HTERT RPE-1 (cell line): ENCODE results near the gene LILRB1.
"Not testable (repeated sequence)": the region's sequence is repeated elsewhere in the genome, so short reads cannot be mapped to it uniquely, and the experiment has no call there.

Experiments used
- in situ Hi-C: fragments of 300-500 bp; cut with MboI; formaldehyde crosslinking; loops from 4 replicates; pipeline ENCODE4 v1.14.3; 2020; ENCODE audit warnings: low sequenced_read_pairs

Gene LILRB1

DNA sequence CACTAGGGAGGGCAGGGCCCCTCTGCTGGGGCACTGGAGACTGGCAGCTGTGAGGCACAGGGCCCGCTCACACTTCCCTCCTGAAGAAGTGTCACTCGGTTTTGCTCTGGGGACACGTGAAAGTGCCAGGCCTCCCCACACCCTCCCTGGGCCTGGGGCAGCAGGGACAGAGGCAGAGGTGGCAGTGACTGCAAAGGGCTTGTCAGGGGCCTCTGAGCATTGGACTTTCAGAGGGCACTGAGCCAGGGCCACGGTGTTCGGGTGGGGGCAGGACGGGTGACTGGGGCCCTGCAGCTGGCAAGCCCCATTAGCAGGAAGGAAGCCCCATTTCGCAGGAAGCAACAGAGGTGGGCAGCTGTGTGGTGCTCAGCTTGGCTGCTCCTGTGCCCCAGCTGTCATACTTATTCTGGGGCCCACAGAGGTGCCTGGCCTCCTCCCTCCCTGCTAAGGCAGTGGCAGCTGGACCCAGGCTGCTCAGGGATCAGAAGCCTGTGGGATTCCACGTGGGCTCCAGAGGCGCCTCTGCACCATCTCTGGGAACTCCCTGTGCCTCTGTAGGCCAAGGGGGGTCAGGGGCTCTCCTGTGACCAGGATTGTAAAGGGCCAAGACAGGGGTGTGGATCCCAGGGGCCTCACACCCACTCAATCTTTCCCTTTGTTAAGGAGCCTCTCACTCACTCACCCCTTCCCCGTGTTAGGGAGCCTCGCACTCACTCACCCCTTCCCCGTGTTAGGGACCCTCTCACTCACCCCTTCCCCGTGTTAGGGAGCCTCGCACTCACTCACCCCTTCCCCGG lies 5.2 kb upstream of the LILRB1 start:
- in situ Hi-C loops, result not testable (repeated sequence)

DNA sequence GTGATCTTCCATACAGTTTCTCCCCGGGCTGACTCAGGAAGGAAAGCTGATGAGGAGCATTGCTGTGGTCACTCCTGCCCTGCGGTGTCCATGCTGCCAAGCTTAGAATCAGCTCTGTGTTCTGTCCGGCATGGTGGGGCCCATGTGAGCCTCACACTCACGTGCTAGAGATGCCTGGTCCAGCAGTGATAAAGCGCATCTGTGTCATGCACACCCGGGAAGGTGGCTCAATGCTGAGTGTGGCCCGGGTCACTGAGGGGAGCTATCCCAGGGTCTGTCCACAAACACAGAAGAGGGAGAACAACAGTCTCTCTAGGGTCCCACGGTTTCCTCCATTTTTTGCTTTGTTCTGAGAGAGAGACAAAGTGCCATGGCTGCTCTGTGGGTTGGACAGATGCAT lies 3.5 kb upstream of the LILRB1 start:
- in situ Hi-C loops, result no loop called here

GRCh38 chr19:54627912-54628311 lies 2.4 kb upstream of the LILRB1 start:
- in situ Hi-C loops, result not testable (repeated sequence)

DNA sequence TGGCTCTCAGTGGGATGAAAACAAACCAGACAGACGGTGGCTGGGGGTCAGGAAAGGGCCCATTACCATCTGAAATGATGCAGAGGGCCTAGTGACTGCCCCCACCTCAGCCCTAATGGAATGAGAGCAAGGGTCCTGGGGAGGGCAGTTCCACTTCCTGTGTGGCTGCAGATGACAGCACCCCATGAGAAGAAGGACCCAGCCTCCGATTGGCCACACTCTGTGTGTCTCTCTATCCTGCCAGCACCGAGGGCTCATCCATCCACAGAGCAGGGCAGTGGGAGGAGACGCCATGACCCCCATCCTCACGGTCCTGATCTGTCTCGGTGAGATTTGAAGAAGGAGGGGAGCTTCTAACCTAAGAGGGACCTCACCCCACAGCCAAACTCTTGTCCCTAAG lies 498 bp downstream of the LILRB1 start:
- in situ Hi-C loops, result no loop called here

GRCh38 chr19:54631489-54632337 lies 1.4 kb downstream of the LILRB1 start:
- in situ Hi-C loops, result not testable (repeated sequence)

GRCh38 chr19:54632517-54632916 lies 2.2 kb downstream of the LILRB1 start:
- in situ Hi-C loops, result not testable (repeated sequence)

- in situ Hi-C loops, result no loop called here
These were observed 3.1 kb downstream of the LILRB1 start for GRCh38 chr19:54633401-54633800.

GRCh38 chr19:54636081-54636480 lies 5.8 kb downstream of the LILRB1 start:
- in situ Hi-C loops, result not testable (repeated sequence)

DNA sequence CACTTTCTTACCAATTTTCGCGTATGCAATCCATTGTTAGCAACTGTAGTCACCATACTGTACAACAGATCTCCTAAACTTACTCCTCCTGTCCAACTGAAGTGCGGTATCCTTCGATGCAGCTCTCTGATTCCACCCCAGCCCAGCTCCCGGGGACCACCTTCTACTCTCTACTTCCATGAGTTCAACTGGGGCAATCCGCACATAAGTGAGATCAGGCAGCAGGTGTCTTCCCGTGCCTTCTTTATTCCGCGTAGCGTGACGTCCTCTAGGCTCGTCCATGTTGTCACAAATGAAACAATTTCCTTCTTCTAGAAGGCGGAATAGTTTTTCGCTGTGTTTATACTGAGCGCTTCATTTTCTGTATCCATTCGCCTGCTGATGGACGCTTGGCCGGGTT lies 8.4 kb downstream of the LILRB1 start:
- in situ Hi-C loops, result no loop called here

GRCh38 chr19:54642953-54643352 lies 12.7 kb downstream of the LILRB1 start:
- in situ Hi-C loops, result not testable (repeated sequence)

DNA sequence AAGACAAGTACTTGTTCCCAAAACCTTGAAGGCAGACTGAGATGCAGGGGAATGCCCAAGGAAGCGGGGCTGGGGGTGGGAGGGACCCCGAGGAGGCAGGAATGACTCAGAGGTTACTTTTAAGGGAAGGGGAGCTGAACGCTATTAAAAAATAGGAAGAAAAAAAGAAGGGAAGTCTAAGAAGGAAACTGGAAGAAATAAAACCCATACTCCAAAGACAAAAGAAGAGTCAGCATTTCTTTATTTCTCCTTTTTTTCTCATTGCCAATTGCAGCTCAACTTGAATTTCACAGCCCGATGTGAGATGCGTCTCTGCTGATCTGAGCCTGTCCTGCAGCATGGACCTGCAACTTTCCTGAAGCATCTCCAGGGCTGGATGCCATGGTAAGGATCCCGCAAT lies 13.3 kb downstream of the LILRB1 start:
- in situ Hi-C loops, result not testable (repeated sequence)

- in situ Hi-C loops, result no loop called here
These were observed 13.8 kb downstream of the LILRB1 start for GRCh38 chr19:54644056-54644455.

DNA sequence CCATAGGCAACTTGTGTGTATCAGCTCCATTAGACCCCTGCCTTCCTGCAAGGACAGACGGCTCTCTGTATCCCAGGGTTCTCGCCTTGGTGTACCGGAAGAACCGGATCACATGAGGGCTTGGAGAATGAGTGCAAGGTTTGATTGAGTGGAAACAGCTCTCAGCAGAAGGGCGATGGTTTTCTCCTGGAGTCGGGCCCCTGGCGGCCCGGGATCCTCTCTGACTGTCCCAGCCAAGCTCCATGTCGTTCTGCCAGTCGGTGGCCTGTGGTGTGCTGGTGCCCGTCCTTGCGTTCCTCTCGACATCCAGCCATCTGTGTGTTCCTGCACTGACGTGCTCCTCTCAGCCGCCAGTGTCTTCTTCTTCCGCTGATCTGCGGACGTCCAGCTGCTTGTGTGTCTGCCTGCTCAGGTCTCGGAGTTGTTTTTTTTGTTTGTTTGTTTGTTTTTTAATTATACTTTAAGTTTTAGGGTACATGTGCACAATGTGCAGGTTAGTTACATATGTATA lies 16.1 kb downstream of the LILRB1 start:
- in situ Hi-C loops, result no loop called here

- in situ Hi-C loops, result no loop called here
These were observed 17.8 kb downstream of the LILRB1 start for GRCh38 chr19:54648129-54648528.

GRCh38 chr19:54650108-54650655 lies 19.9 kb downstream of the LILRB1 start:
- in situ Hi-C loops, result no loop called here

- in situ Hi-C loops, result no loop called here
These were observed 23.0 kb downstream of the LILRB1 start for GRCh38 chr19:54653181-54653809.

- in situ Hi-C loops, result no loop called here
These were observed 24.4 kb downstream of the LILRB1 start for GRCh38 chr19:54654447-54655321.

DNA sequence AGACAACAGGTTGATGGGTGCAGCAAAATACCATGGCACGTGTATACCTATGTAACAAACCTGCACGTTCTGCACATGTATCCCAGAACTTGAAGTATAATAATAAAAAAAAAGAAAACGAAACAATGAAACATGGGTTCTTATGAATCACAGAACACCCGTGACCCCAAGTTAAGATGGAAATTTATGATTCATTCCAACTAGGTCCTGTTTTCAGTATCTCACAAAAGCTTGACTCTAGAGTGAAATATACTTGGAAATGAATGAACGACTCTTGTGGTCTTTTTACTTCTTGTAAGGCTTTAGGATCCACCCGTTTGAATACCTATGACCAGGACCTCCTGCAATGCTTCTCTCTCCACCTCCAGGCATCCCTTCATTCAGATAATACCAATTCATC lies 29.0 kb downstream of the LILRB1 start:
- in situ Hi-C loops, result no loop called here

- in situ Hi-C loops, result no loop called here
These were observed 30.0 kb downstream of the LILRB1 start for GRCh38 chr19:54660306-54660705.

GRCh38 chr19:54660964-54661363 lies 30.7 kb downstream of the LILRB1 start:
- in situ Hi-C loops, result no loop called here
